ENCODE results near the gene PIERCE2.

PIERCE2 gene

GRCh38 chr15:55422089-55422488, 13.8 kb downstream of the PIERCE2 start:
- TF ChIP-seq FOXP2 (optimal IDR thresholded peaks at IDR 0.05; ENCODE audit: borderline replicate concordance, extremely low read depth, extremely low read length, insufficient read depth) (no peak), TAF1 (IDR thresholded peaks at IDR 0.05; ENCODE audit: borderline replicate concordance, insufficient read depth, low read length) (no peak), POLR2AphosphoS5 (IDR thresholded peaks at IDR 0.05; ENCODE audit: low read depth, low read length) (no peak), SIN3A (IDR thresholded peaks at IDR 0.05; ENCODE audit: borderline replicate concordance, insufficient read depth, low read length) (no peak), REST (IDR thresholded peaks at IDR 0.05; ENCODE audit: insufficient read depth in 1 of 2, low read depth in 2 of 2, low read length in 2 of 2) (no peak)

- no peak for TF ChIP-seq SIN3A (IDR thresholded peaks at IDR 0.05; ENCODE audit: borderline replicate concordance, insufficient read depth, low read length)
- TF ChIP-seq REST (IDR thresholded peaks at IDR 0.05; ENCODE audit: insufficient read depth in 1 of 2, low read depth in 2 of 2, low read length in 2 of 2): no peak
- no peak for TF ChIP-seq FOXP2 (optimal IDR thresholded peaks at IDR 0.05; ENCODE audit: borderline replicate concordance, extremely low read depth, extremely low read length, insufficient read depth)
- TF ChIP-seq POLR2AphosphoS5 (IDR thresholded peaks at IDR 0.05; ENCODE audit: low read depth, low read length): no peak
- no peak for TF ChIP-seq TAF1 (IDR thresholded peaks at IDR 0.05; ENCODE audit: borderline replicate concordance, insufficient read depth, low read length)
Observed at GRCh38 chr15:55434989-55435825, 26.9 kb downstream of the PIERCE2 start.

GRCh38 chr15:55457401-55458022, 49.2 kb downstream of the PIERCE2 start:
- no peak for TF ChIP-seq SIN3A (IDR thresholded peaks at IDR 0.05; ENCODE audit: borderline replicate concordance, insufficient read depth, low read length)
- TF ChIP-seq FOXP2 (optimal IDR thresholded peaks at IDR 0.05; ENCODE audit: borderline replicate concordance, extremely low read depth, extremely low read length, insufficient read depth): no peak
- no peak for TF ChIP-seq POLR2AphosphoS5 (IDR thresholded peaks at IDR 0.05; ENCODE audit: low read depth, low read length)

GRCh38 chr15:55461447-55461846, 53.2 kb downstream of the PIERCE2 start:
- TF ChIP-seq TAF1 (IDR thresholded peaks at IDR 0.05; ENCODE audit: borderline replicate concordance, insufficient read depth, low read length) (no peak), FOXP2 (optimal IDR thresholded peaks at IDR 0.05; ENCODE audit: borderline replicate concordance, extremely low read depth, extremely low read length, insufficient read depth) (no peak), POLR2AphosphoS5 (IDR thresholded peaks at IDR 0.05; ENCODE audit: low read depth, low read length) (no peak), SIN3A (IDR thresholded peaks at IDR 0.05; ENCODE audit: borderline replicate concordance, insufficient read depth, low read length) (no peak), REST (IDR thresholded peaks at IDR 0.05; ENCODE audit: insufficient read depth in 1 of 2, low read depth in 2 of 2, low read length in 2 of 2) (no peak)

GRCh38 chr15:55468321-55468720, 60.0 kb downstream of the PIERCE2 start:
- TF ChIP-seq TAF1 (IDR thresholded peaks at IDR 0.05; ENCODE audit: borderline replicate concordance, insufficient read depth, low read length) (no peak), POLR2AphosphoS5 (IDR thresholded peaks at IDR 0.05; ENCODE audit: low read depth, low read length) (no peak), FOXP2 (optimal IDR thresholded peaks at IDR 0.05; ENCODE audit: borderline replicate concordance, extremely low read depth, extremely low read length, insufficient read depth) (no peak), REST (IDR thresholded peaks at IDR 0.05; ENCODE audit: insufficient read depth in 1 of 2, low read depth in 2 of 2, low read length in 2 of 2) (no peak), SIN3A (IDR thresholded peaks at IDR 0.05; ENCODE audit: borderline replicate concordance, insufficient read depth, low read length) (no peak)
